ENCODE results near the gene PPP4R3B.

- TF ChIP-seq CTCF (IDR thresholded peaks at IDR 0.05) (no peak), POLR2A (IDR thresholded peaks at IDR 0.05) (no peak)
These were observed 51.8 kb downstream of the PPP4R3B start for GRCh38 chr2:55565613-55566012.

Measured in esophagus squamous epithelium (tissue), 4 donors.